Activated naive CD8-positive, alpha-beta T cell treated with anti-CD3 and anti-CD28 coated beads, Interleukin-2, amount 10 ng/mL, durations not matched to agents 7 days and 5 days (primary cell): ENCODE data around the gene STXBP2. TPM values are rescaled to one million over a fixed set of nuclear protein-coding genes. Genes with fewer than 3 reads are reported as not detected.
"Not testable (repeated sequence)": the region's sequence is repeated elsewhere in the genome, so short reads cannot be mapped to it uniquely, and the experiment has no call there.

Experiments
- ATAC-seq: fragments of 150-1000 bp; cut with Tn5 transposase; one replicate; pipeline ENCODE4 v1.10.0; 2021; ENCODE audit warnings: low read depth, moderate library complexity
- POLR2A ChIA-PET: fragments of 350-600 bp; sonication (Branson Sonifier 250); formaldehyde crosslinking; loops from one replicate; lab custom pipeline; 2021; ENCODE audit warnings: antibody characterized with exemption; lab: Charles Lee
- DNase-seq: peaks from one replicate; pipeline ENCODE4 v3.0.0; 2021
- H3K27ac Mint-ChIP-seq: one replicate; pipeline ENCODE4 v1.8.0; 2022; ENCODE audit warnings: mild to moderate bottlenecking, mixed read lengths
- H3K27me3 Mint-ChIP-seq: one replicate; pipeline ENCODE4 v1.8.0; 2022; ENCODE audit warnings: mild to moderate bottlenecking, moderate library complexity, mixed read lengths
- H3K36me3 Mint-ChIP-seq: one replicate; pipeline ENCODE4 v1.8.0; 2021; ENCODE audit warnings: mild to moderate bottlenecking, mixed read lengths
- H3K4me1 Mint-ChIP-seq: one replicate; pipeline ENCODE4 v1.8.0; 2021; ENCODE audit warnings: mixed read lengths
- H3K4me3 Mint-ChIP-seq: one replicate; pipeline ENCODE4 v1.8.0; 2022; ENCODE audit warnings: mild to moderate bottlenecking, moderate library complexity, mixed read lengths
- H3K9me3 Mint-ChIP-seq: one replicate; pipeline ENCODE4 v1.8.0; 2021; ENCODE audit warnings: mixed read lengths
- total RNA-seq, 2 experiments: library from RNA; stranded (reverse); gene quantifications; one replicate each; pipeline ENCODE4 v1.2.3, GENCODE V29; 2021

Gene STXBP2
- total RNA-seq, 2 experiments from 2014 or later, result 170 to 189 TPM

DNA sequence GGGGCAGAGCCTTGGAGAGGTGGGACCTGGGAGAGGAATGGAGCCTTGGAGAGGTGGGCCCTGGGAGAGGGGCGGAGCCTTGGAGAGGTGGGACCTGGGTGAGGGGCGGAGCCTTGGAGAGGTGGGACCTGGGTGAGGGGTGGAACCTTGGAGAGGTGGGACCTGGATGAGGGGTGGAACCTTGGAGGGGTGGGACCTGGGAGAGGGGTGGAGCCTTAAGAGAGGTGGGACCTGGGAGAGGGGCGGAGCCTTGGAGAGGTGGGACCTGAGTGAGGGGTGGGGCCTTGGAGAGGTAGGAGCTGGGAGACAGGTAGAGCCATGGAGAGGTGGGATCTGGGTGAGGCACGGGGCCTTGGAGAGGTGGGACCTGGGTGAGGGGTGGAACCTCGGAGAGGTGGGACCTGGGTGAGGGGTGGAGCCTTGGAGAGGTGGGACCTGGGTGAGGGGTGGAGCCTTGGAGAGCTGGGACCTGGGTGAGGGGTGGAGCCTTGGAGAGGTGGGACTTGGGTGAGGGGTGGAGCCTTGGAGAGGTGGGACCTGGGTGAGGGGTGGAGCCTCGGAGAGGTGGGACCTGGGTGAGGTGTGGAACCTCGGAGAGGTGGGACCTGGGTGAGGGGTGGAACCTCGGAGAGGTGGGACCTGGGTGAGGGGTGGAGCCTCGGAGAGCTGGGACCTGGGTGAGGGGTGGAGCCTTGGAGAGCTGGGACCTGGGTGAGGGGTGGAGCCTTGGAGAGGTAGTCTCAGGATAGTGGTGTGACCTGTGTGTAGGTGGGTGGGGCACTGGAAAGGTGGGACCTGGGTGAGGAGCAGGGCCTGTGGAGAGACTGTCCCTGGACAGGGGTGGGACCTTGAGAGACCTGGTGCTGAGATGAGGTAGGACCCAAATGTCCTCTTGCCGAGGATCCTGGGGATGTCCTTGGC, 7.0 kb downstream of the STXBP2 start:
- ATAC-seq, DNase-seq, H3K9me3 Mint-ChIP-seq, H3K27me3 Mint-ChIP-seq, H3K27ac Mint-ChIP-seq, H3K4me1 Mint-ChIP-seq, H3K4me3 Mint-ChIP-seq: not testable (repeated sequence)
- peaks cover 23% of the 10 kb centered on the region for H3K36me3 Mint-ChIP-seq
- POLR2A ChIA-PET, result interaction anchor here (1.0 kb wide), 1 partner anchor 14 kb away, joined by 6 read pairs; the partner anchor contains the start of genes PET100 and XAB2

DNA sequence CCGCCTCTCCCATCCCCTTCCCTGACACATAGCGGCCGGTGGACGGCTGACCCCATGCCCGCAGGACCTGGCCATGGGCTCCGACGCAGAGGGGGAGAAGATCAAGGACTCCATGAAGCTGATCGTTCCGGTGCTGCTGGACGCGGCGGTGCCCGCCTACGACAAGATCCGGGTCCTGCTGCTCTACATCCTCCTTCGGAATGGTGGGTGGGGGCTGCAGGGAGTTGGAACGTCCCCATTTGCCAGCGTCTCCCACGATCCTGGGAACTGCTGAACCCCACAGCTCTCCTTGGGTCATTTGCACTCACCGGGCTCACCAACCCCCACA, 7.6 kb downstream of the STXBP2 start:
- Mint-ChIP-seq H3K9me3 (no peaks in the 10 kb centered on the region), H3K36me3 (peaks cover 21% of the 10 kb centered on the region), H3K27ac (no peak overlapping the region), H3K27me3 (no peaks in the 10 kb centered on the region), H3K4me3 (no peak overlapping the region), H3K4me1 (peaks cover 6% of the 10 kb centered on the region)
- DNase-seq (no peak), ATAC-seq (no peak)
- POLR2A ChIA-PET, result interaction anchor here (1.0 kb wide), 1 partner anchor 15 kb away, joined by 6 read pairs; the partner anchor contains the start of genes PET100 and XAB2

DNA sequence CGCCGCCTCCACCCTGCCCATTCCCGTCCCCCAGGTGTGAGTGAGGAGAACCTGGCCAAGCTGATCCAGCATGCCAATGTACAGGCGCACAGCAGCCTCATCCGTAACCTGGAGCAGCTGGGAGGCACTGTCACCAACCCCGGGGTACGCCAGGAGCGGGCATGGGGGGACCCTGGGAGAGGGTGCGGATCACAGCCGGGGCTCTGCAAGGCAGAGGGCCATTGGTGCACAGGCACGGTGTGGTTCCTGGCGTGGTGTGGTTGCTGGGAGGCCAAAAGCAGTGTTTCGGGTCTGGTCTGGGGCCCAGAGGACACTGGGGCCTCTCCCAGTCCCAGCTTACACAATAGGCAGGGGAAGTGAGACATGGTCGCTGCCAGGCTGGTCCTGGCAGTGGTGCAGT, 8.3 kb downstream of the STXBP2 start:
- Mint-ChIP-seq H3K36me3 (peaks cover 14% of the 10 kb centered on the region), H3K27me3 (peaks cover 2% of the 10 kb centered on the region), H3K4me1 (peaks cover under 1% of the 10 kb centered on the region), H3K4me3 (no peak overlapping the region), H3K9me3 (no peaks in the 10 kb centered on the region), H3K27ac (no peak overlapping the region)
- DNase-seq, result no peak
- no peak for ATAC-seq
- POLR2A ChIA-PET, result interaction anchor here (1.0 kb wide), 1 partner anchor 16 kb away, joined by 6 read pairs; the partner anchor contains the start of genes PET100 and XAB2

DNA sequence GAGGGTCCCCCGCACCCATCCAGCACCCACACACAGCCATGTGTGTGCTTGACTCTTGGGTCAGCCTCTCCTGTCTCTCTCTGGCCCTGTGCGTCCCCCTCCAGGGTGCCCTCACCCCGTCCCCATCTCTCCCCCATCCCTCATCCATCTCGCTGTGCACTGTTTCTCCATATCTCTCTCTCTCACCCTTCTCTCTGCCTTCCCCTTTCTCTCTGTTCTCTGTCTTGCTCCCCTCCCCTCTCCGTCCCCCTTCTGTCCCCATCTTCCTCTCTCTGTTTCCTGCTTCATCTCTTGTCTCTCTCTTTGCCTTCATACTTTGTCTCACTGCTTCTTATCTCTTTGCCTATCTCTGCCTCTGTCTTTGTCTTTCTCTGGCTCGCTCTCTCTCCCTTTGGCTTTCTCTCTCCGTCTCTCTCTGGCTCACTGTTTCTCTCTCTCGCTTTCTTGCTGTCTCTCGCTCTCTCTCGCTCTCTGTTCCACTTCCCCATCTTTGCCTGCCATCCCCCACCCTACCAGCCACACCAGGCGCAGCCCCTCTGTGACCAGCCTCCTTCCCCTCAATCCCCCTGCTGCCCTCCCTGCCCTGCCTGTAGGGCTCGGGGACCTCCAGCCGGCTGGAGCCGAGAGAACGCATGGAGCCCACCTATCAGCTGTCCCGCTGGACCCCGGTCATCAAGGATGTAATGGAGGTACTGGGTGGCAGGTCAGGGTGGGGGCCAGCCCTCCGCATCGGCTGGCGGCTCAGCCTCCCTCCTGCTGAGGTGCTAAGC, 8.9 kb downstream of the STXBP2 start:
- POLR2A ChIA-PET, result no interaction called here
- H3K27ac Mint-ChIP-seq, result peak overlapping the region; percentile 1
- peaks cover 5% of the 10 kb centered on the region for H3K27me3 Mint-ChIP-seq

DNA sequence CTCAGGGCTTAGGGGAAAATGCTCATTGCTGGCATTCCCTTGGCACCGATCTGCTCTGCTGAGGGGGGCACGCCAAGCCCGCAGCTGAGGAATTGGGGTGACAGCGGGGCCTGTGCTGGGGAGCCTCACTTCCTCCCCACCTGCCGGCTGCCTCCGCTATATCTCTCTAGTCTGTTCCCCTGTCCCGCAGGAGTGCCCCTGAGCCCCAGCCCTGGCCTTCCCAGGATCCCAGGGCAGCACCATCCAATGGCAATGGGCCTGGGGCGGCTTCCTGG, 9.5 kb downstream of the STXBP2 start:
- POLR2A ChIA-PET, result no interaction called here
- Mint-ChIP-seq H3K27ac (no peak overlapping the region), H3K4me1 (no peaks in the 10 kb centered on the region), H3K27me3 (peaks cover 5% of the 10 kb centered on the region), H3K9me3 (no peaks in the 10 kb centered on the region), H3K36me3 (peaks cover 11% of the 10 kb centered on the region), H3K4me3 (no peak overlapping the region)
- DNase-seq (no peak), ATAC-seq (no peak)

More for the DNA sequence above, 8.9 kb downstream of the STXBP2 start:
- H3K4me3 Mint-ChIP-seq, result no peak overlapping the region
- no peaks in the 10 kb centered on the region for H3K9me3 Mint-ChIP-seq
- DNase-seq (no peak), ATAC-seq (no peak)
- H3K36me3 Mint-ChIP-seq, result peaks cover 11% of the 10 kb centered on the region
- H3K4me1 Mint-ChIP-seq, result no peaks in the 10 kb centered on the region

DNA sequence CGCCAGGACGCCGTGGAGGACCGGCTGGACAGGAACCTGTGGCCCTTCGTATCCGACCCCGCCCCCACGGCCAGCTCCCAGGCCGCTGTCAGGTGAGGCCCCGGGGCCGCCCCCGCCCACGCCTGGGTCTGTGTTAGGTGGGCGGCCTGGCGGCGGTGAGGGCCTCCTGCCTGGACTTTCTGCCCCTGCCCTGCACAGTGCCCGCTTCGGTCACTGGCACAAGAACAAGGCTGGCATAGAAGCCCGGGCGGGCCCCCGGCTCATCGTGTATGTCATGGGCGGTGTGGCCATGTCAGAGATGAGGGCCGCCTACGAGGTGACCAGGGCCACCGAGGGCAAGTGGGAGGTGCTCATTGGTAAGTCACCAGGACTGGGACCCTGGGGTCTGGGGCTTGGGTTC, 10.2 kb downstream of the STXBP2 start:
- H3K9me3 Mint-ChIP-seq, result no peaks in the 10 kb centered on the region
- peaks cover 8% of the 10 kb centered on the region for H3K27me3 Mint-ChIP-seq
- POLR2A ChIA-PET, result no interaction called here
- ATAC-seq, result no peak
- no peak for DNase-seq
- peaks cover 11% of the 10 kb centered on the region for H3K36me3 Mint-ChIP-seq
- no peak overlapping the region for H3K27ac Mint-ChIP-seq
- no peak overlapping the region for H3K4me3 Mint-ChIP-seq
- peaks cover 3% of the 10 kb centered on the region for H3K4me1 Mint-ChIP-seq

DNA sequence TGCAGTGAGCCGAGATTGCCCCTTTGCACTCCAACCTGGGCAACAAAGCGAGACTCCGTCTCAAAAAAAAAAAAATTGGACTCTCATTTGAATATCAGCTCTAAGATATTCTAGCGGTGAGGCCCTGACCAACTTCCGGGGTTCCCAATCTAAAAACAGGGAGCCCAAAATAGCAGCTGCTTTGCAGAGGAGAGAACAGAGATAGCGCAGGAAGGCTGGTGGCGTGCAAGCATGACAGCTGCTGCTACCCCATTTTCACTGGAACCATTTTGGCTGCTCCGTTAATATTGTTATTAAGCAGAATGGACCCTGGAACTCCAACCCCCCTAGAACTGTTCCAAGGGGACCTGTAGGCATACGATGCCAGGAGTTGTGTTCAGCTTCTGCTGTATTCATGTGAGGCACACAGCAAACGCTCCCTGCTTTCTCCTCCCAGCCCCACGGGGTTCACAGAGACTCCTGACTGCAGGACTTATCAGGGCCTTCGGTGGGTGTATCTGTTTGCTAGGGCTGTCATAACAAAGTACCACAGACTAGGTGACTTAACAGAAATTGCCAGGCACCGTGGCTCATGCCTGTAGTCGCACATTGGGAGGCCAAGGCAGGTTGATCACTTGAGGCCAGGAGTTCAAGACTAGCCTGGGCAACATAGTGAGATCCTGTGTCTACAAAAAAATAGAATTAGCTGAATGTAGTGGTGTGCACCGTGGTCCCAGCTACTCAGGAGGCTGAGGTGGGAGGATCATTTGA, 11.5 kb downstream of the STXBP2 start:
- Mint-ChIP-seq H3K9me3 (no peaks in the 10 kb centered on the region), H3K27ac (no peak overlapping the region), H3K27me3 (peaks cover 8% of the 10 kb centered on the region), H3K4me3 (no peak overlapping the region), H3K36me3 (peaks cover 4% of the 10 kb centered on the region), H3K4me1 (peaks cover 6% of the 10 kb centered on the region)
- ATAC-seq (no peak), DNase-seq (no peak)
- POLR2A ChIA-PET, result interaction anchor here (0.9 to 2.3 kb wide), 3 partner anchors 11 to 33 kb away, joined by 3 to 11 read pairs (median 3); partner anchors contain the start of genes STXBP2 and TRAPPC5

DNA sequence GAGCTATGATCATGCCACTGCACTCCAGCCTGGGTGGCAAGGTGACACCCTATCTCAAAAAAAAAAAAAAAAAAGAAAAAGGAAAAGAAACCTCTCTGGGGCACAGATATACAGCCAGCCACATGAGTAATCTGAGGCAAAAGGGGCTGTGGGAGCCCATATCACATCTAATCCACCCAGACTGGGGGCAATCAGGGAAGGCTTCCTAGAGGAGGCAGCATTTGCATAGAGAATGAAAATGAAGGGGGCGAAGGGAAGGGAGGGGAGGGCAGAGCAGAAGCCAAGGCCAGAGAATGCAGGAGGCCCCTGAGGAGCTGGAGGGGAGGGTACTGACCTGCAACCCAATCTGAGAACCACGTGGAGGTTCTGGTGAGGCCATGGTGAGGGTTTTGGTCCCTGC, 13.2 kb downstream of the STXBP2 start:
- H3K4me3 Mint-ChIP-seq, result no peak overlapping the region
- H3K9me3 Mint-ChIP-seq, result no peaks in the 10 kb centered on the region
- peaks cover 8% of the 10 kb centered on the region for H3K27me3 Mint-ChIP-seq
- peaks cover 4% of the 10 kb centered on the region for H3K36me3 Mint-ChIP-seq
- POLR2A ChIA-PET, result interaction anchor here (2.3 kb wide), 1 partner anchor 12 kb away, joined by 11 read pairs; the partner anchor contains the start of gene STXBP2
- no peak overlapping the region for H3K27ac Mint-ChIP-seq
- peaks cover 9% of the 10 kb centered on the region for H3K4me1 Mint-ChIP-seq
- ATAC-seq, result no peak
- DNase-seq, result no peak

DNA sequence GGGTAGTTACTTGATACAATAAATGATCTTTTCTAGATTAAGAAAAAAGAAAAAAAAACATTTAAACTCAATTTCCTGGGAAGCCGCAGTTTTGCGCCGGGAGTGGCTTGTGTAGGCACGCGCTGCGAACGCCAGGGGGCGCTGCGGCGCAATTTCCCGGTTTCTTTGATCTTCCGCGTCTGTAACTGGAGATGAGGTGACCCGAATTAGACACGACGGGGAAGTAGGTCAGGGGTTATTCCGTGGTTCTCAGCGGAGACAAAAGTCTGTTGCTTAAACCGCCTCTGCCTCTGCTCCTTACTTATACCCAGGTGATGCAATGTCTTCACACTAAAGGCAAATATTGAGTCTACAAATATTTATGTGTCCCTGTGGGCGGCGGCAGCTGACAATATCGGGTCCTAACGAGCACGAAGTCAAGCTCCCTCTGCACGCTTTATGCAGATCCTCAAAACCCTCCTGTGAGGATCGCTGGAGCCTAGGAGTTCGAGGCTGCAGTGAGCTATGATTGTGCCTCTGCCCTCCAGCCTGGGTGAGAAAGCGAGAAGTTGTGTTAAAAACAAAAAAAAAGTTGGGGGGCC, 15.2 kb downstream of the STXBP2 start:
- H3K4me1 Mint-ChIP-seq, result peaks cover 18% of the 10 kb centered on the region
- POLR2A ChIA-PET, result interaction anchor here (0.7 to 1.5 kb wide), 5 partner anchors 13 to 29 kb away, joined by 3 to 9 read pairs (median 4); partner anchors contain the start of genes RETN and TRAPPC5
- H3K4me3 Mint-ChIP-seq, result peak overlapping the region; percentile 75
- H3K27ac Mint-ChIP-seq, result peak overlapping the region; percentile 83
- peak; percentile 92 for DNase-seq
- H3K27me3 Mint-ChIP-seq, result peaks cover 8% of the 10 kb centered on the region
- ATAC-seq, result peak; percentile 81
- no peaks in the 10 kb centered on the region for H3K36me3 Mint-ChIP-seq
- H3K9me3 Mint-ChIP-seq, result no peaks in the 10 kb centered on the region

DNA sequence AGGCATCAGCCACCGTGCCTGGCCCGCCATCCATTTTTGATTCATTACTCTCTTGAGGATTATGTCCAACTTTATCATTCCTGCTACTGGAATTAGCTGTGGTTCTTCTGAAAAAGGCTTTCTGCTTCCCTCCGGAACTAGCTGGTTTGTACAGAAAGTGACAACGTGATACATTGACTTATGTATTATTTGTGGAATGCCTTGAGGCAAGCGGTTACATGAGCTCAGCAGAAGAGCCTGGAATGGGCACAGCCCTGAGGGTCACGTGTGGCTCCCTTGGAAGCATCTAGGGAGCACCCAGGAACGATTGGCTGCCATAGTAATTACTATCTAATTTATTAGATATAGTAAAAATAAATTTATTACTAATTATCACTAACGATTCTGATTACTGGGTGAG, 17.5 kb downstream of the STXBP2 start:
- POLR2A ChIA-PET, result interaction anchor here (1.3 to 6.2 kb wide), 2 partner anchors 15 to 27 kb away, joined by 4 to 33 read pairs; partner anchors contain the start of gene RETN
- H3K27me3 Mint-ChIP-seq, result peaks cover 8% of the 10 kb centered on the region

DNA sequence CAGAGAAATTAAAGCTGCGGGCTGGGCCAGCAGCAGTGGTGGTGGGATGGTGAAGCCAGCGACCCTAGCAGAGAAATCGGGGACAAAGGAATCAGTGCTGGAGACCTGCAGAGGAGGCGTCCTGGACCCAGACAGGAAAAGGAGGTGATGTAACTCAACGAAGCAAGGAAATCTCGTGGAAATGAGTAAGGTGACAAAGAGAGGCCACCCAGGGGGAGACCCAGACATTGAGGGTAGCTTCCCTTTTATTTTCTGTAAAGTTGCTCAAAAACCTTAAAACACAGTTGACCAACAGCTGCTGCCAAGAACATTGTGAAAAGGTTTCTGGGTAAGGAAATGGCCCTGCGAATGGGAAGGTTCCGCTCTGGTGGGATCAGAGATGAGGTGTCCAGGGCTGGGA, 18.7 kb downstream of the STXBP2 start:
- no peaks in the 10 kb centered on the region for H3K9me3 Mint-ChIP-seq
- H3K4me3 Mint-ChIP-seq, result no peak overlapping the region
- H3K27ac Mint-ChIP-seq, result no peak overlapping the region
- H3K36me3 Mint-ChIP-seq, result no peaks in the 10 kb centered on the region
- DNase-seq, result no peak
- ATAC-seq, result no peak
- H3K4me1 Mint-ChIP-seq, result peaks cover 32% of the 10 kb centered on the region
- POLR2A ChIA-PET, result interaction anchor here (0.6 to 6.2 kb wide), 3 partner anchors 14 to 87 kb away, joined by 3 to 33 read pairs (median 5); partner anchors contain the start of genes RETN and STXBP2
- H3K27me3 Mint-ChIP-seq, result peaks cover 3% of the 10 kb centered on the region

More for the DNA sequence above, 17.5 kb downstream of the STXBP2 start:
- H3K36me3 Mint-ChIP-seq, result no peaks in the 10 kb centered on the region
- H3K27ac Mint-ChIP-seq, result peak overlapping the region; percentile 6
- no peak overlapping the region for H3K4me3 Mint-ChIP-seq
- DNase-seq (no peak), ATAC-seq (no peak)
- no peaks in the 10 kb centered on the region for H3K9me3 Mint-ChIP-seq
- peaks cover 32% of the 10 kb centered on the region for H3K4me1 Mint-ChIP-seq

DNA sequence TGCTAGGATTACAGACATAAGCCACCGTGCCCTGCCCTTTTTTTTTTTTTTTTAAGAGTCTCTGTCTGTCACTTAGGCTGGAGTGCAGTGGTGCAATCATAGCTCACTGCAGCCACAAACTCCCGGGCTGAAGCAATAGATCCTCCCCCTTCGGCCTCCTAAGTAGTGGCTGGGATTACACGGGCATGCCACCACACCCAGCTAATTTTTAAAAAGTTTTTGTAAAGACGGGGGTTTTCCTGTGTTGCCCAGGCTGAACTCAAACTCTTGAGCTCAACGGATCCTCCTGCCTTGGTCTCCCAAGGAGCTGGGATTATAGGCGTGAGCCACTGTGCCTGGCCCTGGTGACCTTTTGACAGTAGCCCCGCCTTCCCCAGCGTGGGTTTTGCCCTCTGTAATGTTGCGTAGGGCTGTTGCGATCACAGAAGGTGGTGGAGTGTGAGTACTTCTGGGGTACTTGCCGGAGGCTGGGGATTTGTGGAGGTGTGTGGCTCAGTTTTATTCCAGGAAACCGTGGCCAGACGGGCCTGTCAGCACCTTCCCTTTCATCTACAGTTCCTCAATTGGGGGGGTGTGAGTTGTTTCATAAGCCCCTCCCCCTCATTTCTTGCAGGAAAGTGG, 20.3 kb downstream of the STXBP2 start:
- DNase-seq (peak; percentile 62), ATAC-seq (peak; percentile 69)
- H3K4me1 Mint-ChIP-seq, result peaks cover 28% of the 10 kb centered on the region
- H3K27me3 Mint-ChIP-seq, result no peaks in the 10 kb centered on the region
- H3K9me3 Mint-ChIP-seq, result no peaks in the 10 kb centered on the region
- peak overlapping the region; percentile 82 for H3K4me3 Mint-ChIP-seq
- POLR2A ChIA-PET, result interaction anchor here (0.6 to 6.2 kb wide), 6 partner anchors 12 to 256 kb away, joined by 3 to 33 read pairs (median 4); partner anchors contain the start of genes MCEMP1, PET100, RETN and XAB2
- H3K36me3 Mint-ChIP-seq, result no peaks in the 10 kb centered on the region
- peak overlapping the region; percentile 83 for H3K27ac Mint-ChIP-seq
